GM18861 (cell line): Measurements from ENCODE around the gene PLIN5.

ENCODE experiments used
- ATAC-seq: cut with Tn5 transposase; IDR thresholded peaks from one replicate; pipeline ENCODE4 v1.9.1; 2021; ENCODE audit not compliant: unreplicated experiment

The PLIN5 gene

DNA sequence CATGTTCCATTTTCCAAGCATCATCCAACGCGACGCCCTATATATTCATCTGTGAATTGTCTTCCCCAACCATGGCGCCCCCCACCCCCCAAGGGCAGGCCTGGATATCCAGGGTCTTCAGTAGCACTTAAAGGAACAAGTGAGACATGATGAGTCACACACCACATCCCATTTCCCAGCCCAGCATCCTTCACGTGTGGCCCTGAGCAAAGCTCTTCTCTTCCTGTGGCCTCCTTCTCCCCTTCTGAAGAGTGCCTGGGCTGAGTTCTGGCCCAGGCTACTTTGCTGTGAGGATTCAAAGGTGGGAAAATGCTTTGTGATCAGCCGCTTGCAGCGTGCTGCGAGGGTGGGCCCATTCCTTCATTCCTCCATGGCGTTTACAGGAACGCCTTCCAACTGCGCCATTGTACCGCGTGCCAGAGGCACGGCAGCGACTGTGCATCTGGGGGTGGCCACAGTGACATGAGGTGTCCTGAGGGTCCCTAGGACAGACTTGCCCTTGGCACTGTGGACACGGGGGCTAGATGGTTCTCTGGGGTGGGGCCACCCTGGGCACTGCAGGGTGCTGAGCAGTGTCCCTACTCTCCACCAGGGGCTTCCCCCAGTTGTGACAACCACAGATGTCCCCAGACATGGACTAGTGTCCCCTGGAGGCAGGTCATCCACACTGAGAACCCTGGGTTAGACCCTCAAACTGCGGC is 28.4 kb downstream of the PLIN5 start:
- ATAC-seq: no peak

DNA sequence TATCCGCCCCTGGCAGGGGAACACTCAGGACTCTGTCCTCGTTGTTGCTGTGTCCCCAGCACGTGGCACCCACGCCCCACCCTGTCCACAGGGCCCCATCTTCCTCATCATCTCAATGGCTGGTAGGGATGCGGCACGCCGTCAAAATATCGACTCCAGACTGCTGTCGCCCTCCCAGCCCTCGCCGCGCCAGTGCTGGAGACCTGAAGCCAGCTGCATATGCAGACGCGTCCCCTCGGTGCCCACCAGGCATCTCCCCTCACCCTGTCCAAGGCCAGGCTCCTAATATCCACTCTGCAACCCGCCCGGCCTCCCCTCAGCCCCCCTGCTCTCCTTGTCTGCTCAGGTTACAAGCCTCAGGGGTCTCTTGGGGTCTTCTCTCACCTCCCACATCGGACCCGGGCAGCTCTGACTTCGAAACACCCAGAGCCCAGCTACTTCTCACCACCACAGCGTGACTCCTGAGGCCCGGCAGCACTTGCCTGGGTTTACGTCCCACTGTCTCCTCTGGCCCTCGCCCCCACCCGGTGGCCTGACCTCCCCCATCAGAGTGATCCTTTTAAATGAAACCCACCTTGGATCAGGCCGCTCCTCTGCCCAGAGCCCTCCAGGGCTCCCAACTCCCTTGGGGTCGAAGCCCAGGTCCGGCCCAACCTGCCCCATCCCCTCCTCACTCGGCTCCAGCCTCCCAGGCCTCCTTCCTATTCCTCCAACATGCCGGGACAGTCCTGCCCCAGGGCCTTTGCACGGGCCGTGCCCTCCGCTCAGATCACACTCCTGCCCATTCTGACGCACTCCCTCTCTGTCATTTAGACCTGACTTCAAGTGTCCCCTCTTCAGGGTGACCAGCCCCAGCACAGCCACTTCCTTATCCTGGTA is 29.2 kb downstream of the PLIN5 start:
- no peak for ATAC-seq

GRCh38 chr19:4504891-4505569 is 30.0 kb downstream of the PLIN5 start:
- ATAC-seq: no peak

DNA sequence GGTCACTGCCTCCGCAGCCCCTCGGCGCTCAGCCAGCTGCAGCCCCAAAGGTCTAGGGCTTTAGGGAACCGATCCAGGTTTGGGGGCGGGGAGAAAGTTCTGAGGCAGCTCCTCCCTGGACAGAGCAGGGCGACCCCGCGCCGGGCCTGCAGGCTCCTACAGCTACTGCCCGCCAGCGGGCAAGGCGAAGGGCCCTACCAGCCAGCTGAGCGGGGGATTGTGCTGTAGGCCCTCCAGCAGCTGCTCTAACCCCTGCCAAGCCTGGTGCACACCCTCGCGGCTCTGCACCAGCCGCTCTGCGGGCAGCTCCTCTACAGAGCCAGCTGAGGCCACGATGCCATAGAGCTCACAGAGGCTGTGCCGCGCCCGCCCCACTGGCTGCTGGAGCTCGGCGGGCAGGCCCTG is 30.7 kb downstream of the PLIN5 start:
- ATAC-seq: no peak

GRCh38 chr19:4503825-4504170 is 31.2 kb downstream of the PLIN5 start:
- no peak for ATAC-seq

DNA sequence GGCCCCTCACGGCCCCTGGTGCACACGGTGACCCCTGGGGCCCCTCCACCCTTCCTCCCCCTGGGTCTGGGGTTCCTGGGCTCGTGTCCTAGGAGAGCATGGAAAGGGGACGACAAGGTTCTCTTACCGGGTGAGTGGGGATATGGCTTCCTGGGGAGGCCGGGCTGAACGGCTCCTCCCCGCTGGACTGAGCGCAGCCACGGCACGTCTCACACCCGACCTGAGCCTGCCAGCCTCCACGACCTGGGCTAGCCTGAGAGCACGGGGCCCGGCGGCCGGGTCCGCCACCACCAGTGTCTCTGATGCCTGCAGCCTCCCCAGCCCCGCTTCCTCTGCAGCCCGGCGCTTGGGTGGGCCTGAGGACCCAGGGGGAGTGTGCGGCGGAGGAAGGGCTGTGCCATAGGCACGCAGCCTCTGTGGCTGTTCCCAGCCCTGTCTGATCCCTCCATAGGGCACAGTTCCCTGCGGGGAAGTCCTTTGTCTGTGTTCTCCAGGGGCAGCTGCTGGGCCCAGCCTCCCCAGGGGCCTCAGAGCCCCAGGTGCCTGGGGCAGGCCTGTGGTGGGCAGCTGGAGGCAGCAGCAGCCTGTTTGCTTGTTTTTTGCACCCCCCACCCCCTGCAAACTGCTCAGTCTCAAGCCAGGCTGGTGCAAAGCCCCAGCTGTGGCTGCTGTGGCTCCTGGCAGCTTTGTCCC is 31.7 kb downstream of the PLIN5 start:
- no peak for ATAC-seq

- ATAC-seq: no peak
These were observed 32.5 kb downstream of the PLIN5 start for GRCh38 chr19:4502282-4503131.

- ATAC-seq: no peak
These were observed 33.3 kb downstream of the PLIN5 start for GRCh38 chr19:4501691-4502090.

DNA sequence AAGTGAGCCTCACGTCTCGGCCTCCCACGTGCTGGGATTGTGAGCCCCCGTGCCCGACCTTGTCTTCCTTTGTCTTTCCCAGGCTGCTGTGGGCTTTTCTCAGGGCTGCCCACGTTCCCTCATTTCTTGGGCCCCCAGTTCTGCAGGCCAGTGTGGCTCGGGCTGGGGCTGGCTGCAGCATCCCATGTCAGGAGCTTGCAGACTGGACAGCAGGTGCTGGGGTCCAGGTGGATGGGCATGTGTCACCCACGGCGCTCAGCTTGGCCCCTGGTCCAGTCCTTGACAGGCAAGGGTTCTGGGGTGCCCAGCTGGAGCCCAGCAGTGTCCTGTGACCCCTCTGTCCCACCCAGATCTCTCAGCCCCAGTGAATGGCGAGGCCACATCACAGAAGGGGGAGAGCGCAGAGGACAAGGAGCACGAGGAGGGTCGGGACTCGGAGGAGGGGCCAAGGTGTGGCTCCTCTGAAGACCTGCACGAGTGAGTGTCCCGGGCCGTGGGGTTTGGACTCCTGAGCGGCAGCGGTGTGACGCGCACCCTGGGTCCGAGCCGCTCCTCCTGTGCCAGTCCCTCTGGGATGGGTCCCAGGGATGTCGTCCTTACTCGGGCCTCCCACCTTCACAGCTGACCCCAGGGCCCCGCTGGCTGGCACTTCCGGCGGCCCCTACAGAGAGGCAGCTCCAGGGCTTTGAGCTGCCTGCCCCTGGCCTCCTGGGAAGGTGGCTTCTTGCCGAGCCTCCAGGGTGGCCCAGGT is 34.0 kb downstream of the PLIN5 start:
- no peak for ATAC-seq

DNA sequence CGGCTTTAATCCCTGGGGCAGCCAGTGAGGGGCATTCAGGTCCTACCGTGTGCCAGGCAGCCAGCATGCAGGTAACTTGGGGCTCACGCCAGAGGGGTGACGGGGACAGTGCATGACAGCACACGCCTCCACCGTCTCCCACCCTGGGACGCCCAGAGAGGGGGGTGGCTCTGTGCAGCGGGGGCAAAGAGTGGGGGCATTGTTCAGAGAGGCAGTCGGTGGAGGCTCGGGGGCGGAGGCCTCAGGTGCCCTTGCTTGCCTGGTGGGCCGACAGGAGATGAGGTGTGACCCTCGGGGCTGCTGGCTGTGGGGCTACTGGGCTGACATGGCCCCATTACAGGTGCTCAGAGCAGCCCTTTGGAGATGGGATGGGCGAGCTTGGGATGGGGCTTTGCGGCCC is 35.2 kb downstream of the PLIN5 start:
- ATAC-seq: no peak

- ATAC-seq: no peak
These were observed 35.7 kb downstream of the PLIN5 start for GRCh38 chr19:4499318-4499717.

DNA sequence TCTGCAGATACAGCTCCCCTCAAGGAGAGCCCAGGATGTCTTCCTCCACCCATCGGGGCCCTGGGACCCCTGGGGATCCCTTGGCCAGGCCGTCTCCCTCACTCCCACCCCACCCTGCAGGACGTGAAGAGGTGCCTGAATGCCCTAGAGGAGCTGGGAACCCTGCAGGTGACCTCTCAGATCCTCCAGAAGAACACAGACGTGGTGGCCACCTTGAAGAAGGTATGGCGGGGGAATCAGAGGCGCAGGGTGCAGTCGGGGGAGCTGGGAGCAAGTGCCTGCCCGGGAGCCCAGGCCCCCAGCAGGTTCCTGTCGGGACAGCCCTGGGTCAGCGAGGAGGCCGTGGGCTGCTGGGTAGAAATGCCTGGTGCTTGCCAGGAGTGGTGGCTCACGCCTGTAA is 36.3 kb downstream of the PLIN5 start:
- ATAC-seq: no peak

DNA sequence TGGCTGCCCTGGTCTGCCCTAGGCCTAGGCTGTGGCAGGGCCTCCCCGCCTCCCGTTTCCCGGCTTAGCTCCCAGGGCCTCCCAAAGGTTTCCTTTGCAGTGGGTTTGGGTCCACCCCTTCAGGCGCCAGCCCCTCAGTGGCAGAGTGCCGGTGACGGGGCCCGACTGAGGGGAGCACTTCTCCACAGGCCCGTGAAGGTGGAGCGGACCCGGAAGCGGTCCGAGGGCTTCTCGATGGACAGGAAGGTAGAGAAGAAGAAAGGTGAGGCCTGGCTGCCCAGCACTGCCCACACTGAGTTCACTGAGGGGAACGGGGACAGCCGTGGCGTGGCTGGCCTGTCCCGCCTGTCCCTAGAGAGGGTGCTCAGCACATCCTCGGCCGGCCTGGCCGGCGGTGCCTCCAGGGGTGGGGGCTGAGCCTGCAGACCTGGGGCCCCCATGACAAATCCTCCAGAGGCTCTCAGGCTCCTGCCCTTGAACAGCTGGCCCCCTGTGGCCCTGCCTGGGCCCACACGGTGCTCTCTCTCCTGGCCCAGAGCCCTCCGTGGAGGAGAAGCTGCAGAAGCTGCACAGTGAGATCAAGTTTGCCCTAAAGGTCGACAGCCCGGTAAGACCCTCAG is 37.1 kb downstream of the PLIN5 start:
- ATAC-seq: no peak

DNA sequence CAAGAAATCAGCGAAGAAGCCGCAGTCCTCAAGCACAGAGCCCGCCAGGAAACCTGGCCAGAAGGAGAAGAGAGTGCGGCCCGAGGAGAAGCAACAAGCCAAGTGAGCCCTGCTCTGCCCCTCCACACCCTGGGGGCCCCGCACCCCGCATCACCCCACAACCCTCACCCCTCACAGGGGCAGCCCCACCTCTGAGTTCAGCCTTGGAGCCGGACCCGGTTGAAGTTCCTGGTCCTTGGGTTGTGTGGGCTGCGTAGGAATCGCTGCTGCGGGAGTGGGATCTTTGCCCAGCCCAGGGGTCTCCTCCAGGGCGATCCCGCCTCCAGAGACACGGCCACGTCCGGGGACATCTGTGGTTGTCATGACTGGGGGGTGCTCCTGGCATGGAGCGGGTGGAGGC is 38.7 kb downstream of the PLIN5 start:
- no peak for ATAC-seq

- no peak for ATAC-seq
These were observed 39.6 kb downstream of the PLIN5 start for GRCh38 chr19:4495471-4495870.

DNA sequence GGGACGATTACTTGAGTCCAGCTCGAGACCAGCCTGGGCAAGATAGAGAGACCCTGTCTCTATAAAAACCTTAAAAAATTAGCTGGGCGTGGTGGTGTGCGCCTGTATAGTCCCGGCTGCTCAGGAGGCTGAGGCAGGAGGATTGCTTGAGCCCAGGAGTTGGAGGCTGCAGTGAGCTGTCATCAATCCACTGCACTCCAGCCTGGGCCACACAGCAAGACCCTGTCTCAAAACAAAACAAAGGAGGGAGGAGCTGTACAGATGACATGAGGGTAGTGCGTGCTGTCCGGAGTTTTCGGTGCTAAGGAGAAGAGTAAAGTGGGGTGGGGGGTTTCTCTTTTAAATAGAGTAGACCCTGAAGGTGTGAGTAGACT is 40.3 kb downstream of the PLIN5 start:
- no peak for ATAC-seq

DNA sequence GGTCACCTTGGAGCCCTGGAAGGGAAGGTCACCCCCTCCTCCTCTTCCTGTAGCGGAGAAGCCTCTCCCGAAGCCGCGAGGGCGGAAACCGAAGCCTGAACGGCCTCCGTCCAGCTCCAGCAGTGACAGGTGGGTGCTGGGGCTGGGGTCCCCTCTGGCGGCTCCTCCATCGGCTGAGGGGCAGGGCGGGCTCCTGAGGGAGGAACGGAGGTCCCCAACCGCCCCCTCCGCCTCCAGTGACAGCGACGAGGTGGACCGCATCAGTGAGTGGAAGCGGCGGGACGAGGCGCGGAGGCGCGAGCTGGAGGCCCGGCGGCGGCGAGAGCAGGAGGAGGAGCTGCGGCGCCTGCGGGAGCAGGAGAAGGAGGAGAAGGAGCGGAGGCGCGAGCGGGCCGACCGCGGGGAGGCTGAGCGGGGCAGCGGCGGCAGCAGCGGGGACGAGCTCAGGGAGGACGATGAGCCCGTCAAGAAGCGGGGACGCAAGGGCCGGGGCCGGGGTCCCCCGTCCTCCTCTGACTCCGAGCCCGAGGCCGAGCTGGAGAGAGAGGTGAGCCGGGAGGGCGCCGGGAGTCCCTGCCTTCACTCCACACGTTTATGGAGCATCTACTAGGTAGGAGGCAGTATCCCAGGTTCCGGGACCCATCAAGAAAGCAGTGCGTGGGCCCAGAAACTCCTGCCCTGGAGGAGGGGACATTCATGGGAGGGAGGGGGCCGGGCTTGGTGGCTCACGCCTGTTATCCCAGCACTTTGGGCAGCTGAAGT is 40.9 kb downstream of the PLIN5 start:
- no peak for ATAC-seq

DNA sequence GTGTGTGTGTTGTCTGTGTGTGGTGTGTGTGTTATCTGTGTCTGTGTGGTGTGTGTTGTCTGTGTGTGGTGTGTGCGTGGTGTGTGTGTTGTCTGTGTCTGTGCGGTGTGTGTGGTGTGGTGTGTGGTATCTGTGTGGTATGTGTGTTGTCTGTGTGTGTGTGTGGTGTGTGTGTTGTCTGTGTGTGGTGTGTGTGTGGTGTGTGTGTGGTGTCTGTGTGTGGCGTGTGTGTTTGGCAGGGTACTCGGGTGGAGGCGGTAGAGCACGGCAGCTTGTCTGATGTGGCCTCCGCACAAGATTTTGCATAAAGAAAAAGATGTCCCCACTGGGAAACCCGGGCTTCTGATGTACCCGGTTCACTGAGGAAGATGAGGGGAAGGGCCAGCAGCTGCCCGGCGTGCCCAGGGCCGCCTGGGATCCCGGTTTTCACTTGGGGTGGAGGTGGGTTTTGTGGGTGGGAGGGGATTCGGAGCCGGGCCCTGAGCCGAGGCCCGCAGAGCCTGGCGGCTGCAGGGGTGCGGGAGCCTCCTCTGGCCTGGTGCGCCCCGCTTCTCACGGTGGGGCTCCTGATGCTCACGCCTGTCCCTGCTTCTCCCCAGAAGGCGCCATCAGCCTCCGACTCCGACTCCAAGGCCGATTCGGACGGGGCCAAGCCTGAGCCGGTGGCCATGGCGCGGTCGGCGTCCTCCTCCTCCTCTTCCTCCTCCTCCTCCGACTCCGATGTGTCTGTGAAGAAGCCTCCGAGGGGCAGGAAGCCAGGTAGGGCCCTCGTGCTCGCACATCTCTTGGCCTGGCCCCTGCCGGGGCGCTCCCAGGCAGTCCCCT is 41.7 kb downstream of the PLIN5 start:
- no peak for ATAC-seq
